ENCODE measurements around the gene DSCAM.

DNA sequence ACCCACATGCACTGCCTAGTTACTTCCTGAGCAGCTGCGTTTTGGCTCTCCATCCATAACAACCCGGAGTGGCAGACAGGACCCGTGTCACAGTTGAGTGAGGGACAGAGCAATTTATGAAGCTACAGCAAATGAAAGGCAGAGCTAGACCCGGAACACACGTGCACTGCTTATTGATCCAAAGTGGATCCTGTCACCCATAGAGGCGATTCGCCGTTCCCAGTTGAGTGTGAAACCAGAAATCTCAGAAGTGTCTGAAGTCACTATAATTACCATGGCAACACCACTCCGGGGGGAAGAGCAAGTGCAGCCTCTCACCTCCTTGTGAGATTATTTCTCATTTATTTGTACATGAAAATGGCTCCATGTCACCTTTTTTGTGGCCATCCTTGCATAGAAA lies 365.2 kb downstream of the DSCAM start:
- TF ChIP-seq, protein P1, sequence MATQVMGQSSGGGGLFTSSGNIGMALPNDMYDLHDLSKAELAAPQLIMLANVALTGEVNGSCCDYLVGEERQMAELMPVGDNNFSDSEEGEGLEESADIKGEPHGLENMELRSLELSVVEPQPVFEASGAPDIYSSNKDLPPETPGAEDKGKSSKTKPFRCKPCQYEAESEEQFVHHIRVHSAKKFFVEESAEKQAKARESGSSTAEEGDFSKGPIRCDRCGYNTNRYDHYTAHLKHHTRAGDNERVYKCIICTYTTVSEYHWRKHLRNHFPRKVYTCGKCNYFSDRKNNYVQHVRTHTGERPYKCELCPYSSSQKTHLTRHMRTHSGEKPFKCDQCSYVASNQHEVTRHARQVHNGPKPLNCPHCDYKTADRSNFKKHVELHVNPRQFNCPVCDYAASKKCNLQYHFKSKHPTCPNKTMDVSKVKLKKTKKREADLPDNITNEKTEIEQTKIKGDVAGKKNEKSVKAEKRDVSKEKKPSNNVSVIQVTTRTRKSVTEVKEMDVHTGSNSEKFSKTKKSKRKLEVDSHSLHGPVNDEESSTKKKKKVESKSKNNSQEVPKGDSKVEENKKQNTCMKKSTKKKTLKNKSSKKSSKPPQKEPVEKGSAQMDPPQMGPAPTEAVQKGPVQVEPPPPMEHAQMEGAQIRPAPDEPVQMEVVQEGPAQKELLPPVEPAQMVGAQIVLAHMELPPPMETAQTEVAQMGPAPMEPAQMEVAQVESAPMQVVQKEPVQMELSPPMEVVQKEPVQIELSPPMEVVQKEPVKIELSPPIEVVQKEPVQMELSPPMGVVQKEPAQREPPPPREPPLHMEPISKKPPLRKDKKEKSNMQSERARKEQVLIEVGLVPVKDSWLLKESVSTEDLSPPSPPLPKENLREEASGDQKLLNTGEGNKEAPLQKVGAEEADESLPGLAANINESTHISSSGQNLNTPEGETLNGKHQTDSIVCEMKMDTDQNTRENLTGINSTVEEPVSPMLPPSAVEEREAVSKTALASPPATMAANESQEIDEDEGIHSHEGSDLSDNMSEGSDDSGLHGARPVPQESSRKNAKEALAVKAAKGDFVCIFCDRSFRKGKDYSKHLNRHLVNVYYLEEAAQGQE (IDR thresholded peaks at IDR 0.05; ENCODE audit: insufficient replicate concordance, low read depth), result no peak
- TF ChIP-seq, protein P2, sequence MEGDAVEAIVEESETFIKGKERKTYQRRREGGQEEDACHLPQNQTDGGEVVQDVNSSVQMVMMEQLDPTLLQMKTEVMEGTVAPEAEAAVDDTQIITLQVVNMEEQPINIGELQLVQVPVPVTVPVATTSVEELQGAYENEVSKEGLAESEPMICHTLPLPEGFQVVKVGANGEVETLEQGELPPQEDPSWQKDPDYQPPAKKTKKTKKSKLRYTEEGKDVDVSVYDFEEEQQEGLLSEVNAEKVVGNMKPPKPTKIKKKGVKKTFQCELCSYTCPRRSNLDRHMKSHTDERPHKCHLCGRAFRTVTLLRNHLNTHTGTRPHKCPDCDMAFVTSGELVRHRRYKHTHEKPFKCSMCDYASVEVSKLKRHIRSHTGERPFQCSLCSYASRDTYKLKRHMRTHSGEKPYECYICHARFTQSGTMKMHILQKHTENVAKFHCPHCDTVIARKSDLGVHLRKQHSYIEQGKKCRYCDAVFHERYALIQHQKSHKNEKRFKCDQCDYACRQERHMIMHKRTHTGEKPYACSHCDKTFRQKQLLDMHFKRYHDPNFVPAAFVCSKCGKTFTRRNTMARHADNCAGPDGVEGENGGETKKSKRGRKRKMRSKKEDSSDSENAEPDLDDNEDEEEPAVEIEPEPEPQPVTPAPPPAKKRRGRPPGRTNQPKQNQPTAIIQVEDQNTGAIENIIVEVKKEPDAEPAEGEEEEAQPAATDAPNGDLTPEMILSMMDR (IDR thresholded peaks at IDR 0.05; ENCODE audit: insufficient read depth, low read length), result no peak
